ENCODE measurements around the gene RTN4RL2.

- no peak for TF ChIP-seq CTCF (IDR thresholded peaks at IDR 0.05; ENCODE audit: low read length)
- TF ChIP-seq EZH2 (IDR thresholded peaks at IDR 0.05; ENCODE audit: borderline replicate concordance, low read length), result no peak
Measured at GRCh38 chr11:57439786-57440185, 20.5 kb upstream of the RTN4RL2 start.
